ENCODE data around the gene SOX6.

The SOX6 gene

GRCh38 chr11:16001044-16001568 lies 355.2 kb downstream of the SOX6 start:
- no peaks in the 10 kb centered on the region for H3K27me3 ChIP-seq (ENCODE audit: control insufficient read depth, insufficient read depth, low read length)
- no peak for TF ChIP-seq CTCF (IDR thresholded peaks at IDR 0.05)
- H2AFZ ChIP-seq = no peak overlapping the region
- no peak overlapping the region for H3K4me2 ChIP-seq (ENCODE audit: low read length)
- H3K79me2 ChIP-seq = no peaks in the 10 kb centered on the region
- H3K9me3 ChIP-seq (ENCODE audit: control insufficient read depth, low read length) = no peaks in the 10 kb centered on the region
- no peak overlapping the region for H3K4me3 ChIP-seq (ENCODE audit: low read depth, low read length)
- H3K4me1 ChIP-seq = no peaks in the 10 kb centered on the region
- no peaks in the 10 kb centered on the region for H3K36me3 ChIP-seq (ENCODE audit: control insufficient read depth, insufficient read depth, low read length)
- H3K27ac ChIP-seq = no peak overlapping the region
- no peak overlapping the region for H3K9ac ChIP-seq

GRCh38 chr11:16000065-16000464 lies 356.3 kb downstream of the SOX6 start:
- Histone ChIP-seq H3K9ac (no peak overlapping the region), H3K4me1 (no peaks in the 10 kb centered on the region), H3K4me2 (ENCODE audit: low read length) (no peak overlapping the region), H3K27me3 (ENCODE audit: control insufficient read depth, insufficient read depth, low read length) (no peaks in the 10 kb centered on the region), H3K27ac (no peak overlapping the region), H3K9me3 (ENCODE audit: control insufficient read depth, low read length) (no peaks in the 10 kb centered on the region), H3K4me3 (ENCODE audit: low read depth, low read length) (no peak overlapping the region), H3K79me2 (no peaks in the 10 kb centered on the region), H3K36me3 (ENCODE audit: control insufficient read depth, insufficient read depth, low read length) (no peaks in the 10 kb centered on the region), H2AFZ (no peak overlapping the region)
- no peak for TF ChIP-seq CTCF (IDR thresholded peaks at IDR 0.05)

GRCh38 chr11:15993345-15993744 lies 363.0 kb downstream of the SOX6 start:
- Histone ChIP-seq H3K27ac (no peak overlapping the region), H3K36me3 (ENCODE audit: control insufficient read depth, insufficient read depth, low read length) (no peaks in the 10 kb centered on the region), H2AFZ (no peak overlapping the region), H3K4me2 (ENCODE audit: low read length) (no peak overlapping the region), H3K4me1 (no peaks in the 10 kb centered on the region), H3K79me2 (no peaks in the 10 kb centered on the region), H3K9ac (no peak overlapping the region), H3K27me3 (ENCODE audit: control insufficient read depth, insufficient read depth, low read length) (no peaks in the 10 kb centered on the region), H3K4me3 (ENCODE audit: low read depth, low read length) (no peak overlapping the region), H3K9me3 (ENCODE audit: control insufficient read depth, low read length) (no peaks in the 10 kb centered on the region)
- no peak for TF ChIP-seq CTCF (IDR thresholded peaks at IDR 0.05)

GRCh38 chr11:15991215-15991614 lies 365.1 kb downstream of the SOX6 start:
- H3K27ac ChIP-seq = no peak overlapping the region
- H3K4me3 ChIP-seq (ENCODE audit: low read depth, low read length) = no peak overlapping the region
- no peaks in the 10 kb centered on the region for H3K36me3 ChIP-seq (ENCODE audit: control insufficient read depth, insufficient read depth, low read length)
- no peaks in the 10 kb centered on the region for H3K9me3 ChIP-seq (ENCODE audit: control insufficient read depth, low read length)
- H3K4me1 ChIP-seq = no peaks in the 10 kb centered on the region
- H3K79me2 ChIP-seq = no peaks in the 10 kb centered on the region
- H3K4me2 ChIP-seq (ENCODE audit: low read length) = no peak overlapping the region
- TF ChIP-seq CTCF (IDR thresholded peaks at IDR 0.05) = no peak
- H2AFZ ChIP-seq = no peak overlapping the region
- no peak overlapping the region for H3K9ac ChIP-seq
- H3K27me3 ChIP-seq (ENCODE audit: control insufficient read depth, insufficient read depth, low read length) = no peaks in the 10 kb centered on the region

GRCh38 chr11:15989685-15990084 lies 366.7 kb downstream of the SOX6 start:
- Histone ChIP-seq H3K9me3 (ENCODE audit: control insufficient read depth, low read length) (no peaks in the 10 kb centered on the region), H3K79me2 (no peaks in the 10 kb centered on the region), H3K9ac (no peak overlapping the region), H3K4me3 (ENCODE audit: low read depth, low read length) (no peak overlapping the region), H2AFZ (no peak overlapping the region), H3K27ac (no peak overlapping the region), H3K27me3 (ENCODE audit: control insufficient read depth, insufficient read depth, low read length) (no peaks in the 10 kb centered on the region), H3K36me3 (ENCODE audit: control insufficient read depth, insufficient read depth, low read length) (no peaks in the 10 kb centered on the region), H3K4me1 (no peaks in the 10 kb centered on the region), H3K4me2 (ENCODE audit: low read length) (no peak overlapping the region)
- no peak for TF ChIP-seq CTCF (IDR thresholded peaks at IDR 0.05)

All from parathyroid adenoma (tissue), 2 donors.